ENCODE measurements around the gene REPS1. TPM values are rescaled to one million over a fixed set of nuclear protein-coding genes. Genes with fewer than 3 reads are reported as not detected.
"Not testable (repeated sequence)": the region's sequence is repeated elsewhere in the genome, so short reads cannot be mapped to it uniquely, and the experiment has no call there.

The REPS1 gene
- polyA plus RNA-seq, 1 donor = 40.6 TPM

- DNase-seq (ENCODE audit: low read depth) = no peak
Measured at GRCh38 chr6:138971601-138972000, 16.5 kb downstream of the REPS1 start.

GRCh38 chr6:138970856-138971425 is 17.1 kb downstream of the REPS1 start:
- DNase-seq (ENCODE audit: low read depth) = no peak

GRCh38 chr6:138970159-138970558 is 17.9 kb downstream of the REPS1 start:
- no peak for DNase-seq (ENCODE audit: low read depth)

DNA sequence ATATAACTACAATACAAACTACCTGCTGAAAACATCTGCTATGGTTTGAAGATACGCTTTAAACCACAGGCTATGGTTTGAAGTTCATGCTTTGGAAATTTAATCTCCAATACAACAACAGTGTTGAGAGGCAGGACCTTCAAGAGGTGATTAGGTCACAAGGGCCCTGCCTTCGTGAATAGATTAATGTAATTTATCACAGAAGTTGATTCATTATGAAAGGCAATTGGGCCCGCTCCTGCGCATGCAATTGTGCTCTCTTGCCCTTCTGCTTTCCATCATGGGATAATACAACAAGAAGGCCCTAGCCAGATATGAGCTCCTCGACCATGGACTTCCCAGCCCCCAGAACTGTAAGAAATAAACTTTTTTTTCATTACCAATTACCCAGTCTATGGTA is 21.2 kb downstream of the REPS1 start:
- DNase-seq (ENCODE audit: low read depth) = no peak

DNA sequence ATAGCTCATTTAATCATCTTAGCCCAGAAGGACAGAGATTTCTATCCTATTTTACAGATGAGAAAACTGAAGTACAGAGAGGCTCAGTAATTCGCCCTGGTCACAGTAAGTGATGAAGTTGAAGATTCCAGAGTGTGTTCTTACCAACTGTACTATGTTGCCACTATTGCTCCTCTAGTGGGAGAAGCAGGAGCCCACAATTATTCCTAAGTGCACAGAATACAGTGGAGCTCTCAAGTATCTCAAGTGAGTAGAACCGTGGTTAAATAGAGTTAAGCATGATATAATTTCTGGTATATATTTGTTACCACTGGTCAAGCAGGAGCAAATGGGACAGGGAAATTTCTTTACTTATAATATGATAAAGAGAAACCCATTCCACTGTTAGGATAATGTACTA is 22.1 kb downstream of the REPS1 start:
- no peak for DNase-seq (ENCODE audit: low read depth)

DNA sequence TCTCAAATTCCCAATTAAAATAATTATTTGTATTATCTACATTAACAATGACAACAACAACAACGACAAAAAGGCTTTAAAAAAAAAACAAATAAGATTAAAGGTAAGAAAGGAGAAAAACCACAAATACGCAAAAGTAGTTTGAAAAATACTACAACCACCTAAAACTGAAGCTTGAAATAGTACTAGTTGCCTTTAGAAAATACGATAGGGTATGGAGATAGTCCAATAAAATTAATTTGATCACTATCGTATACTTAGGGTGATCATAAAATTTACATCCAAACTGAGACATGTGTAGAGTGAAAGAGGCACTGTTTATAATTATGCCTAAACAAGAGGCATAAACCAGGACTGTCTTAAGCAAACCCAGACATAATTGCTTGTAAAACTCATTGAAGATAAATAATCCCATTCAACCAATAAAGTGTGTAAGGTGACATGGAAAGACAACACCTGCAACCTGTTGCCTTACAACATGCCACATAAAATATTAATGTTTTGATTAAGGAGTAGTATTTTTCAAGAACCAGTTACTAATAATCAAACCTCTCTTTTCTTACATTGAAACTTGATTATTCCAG is 22.7 kb downstream of the REPS1 start:
- DNase-seq (ENCODE audit: low read depth) = no peak

GRCh38 chr6:138964012-138964411 is 24.0 kb downstream of the REPS1 start:
- no peak for DNase-seq (ENCODE audit: low read depth)

- no peak for DNase-seq (ENCODE audit: low read depth)
Measured at GRCh38 chr6:138963531-138963930, 24.5 kb downstream of the REPS1 start.

DNA sequence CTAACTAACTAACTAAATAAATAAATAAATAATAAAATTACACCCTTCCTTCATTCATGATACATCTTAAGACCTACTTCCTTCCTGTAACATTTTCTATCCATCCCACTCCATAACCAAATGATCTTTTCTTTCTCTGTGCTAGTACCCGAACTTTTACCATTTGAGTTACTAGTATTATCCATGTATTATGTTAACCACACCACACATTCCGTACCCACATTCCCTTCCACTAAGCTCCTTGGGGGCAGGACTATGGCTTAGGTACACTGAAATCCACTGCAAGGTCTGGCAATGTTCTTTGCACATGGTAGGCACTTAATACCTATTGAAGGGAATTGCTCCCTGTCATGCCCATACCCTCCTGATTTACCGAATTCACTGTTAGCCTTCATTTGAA is 24.9 kb downstream of the REPS1 start:
- DNase-seq (ENCODE audit: low read depth) = no peak

DNA sequence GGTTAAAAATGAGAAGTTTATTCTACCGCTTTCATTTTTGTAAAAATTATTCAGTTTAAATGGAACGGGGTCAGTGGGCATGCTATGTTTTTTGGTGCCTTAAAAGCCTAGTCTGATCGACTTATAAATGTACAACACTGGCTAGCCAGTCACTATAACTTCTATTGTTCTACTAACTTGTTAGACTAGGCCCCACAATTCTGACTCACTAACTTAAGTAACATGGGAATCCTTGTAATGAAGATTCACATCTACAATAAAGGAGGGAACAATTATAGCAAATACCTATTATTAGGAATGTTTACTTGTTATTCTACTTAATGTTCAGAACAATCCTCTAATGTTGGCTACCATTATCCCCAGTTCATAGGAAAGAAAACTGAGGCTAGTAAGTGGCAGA is 28.5 kb downstream of the REPS1 start:
- DNase-seq (ENCODE audit: low read depth) = no peak

GRCh38 chr6:138958595-138958994 is 29.5 kb downstream of the REPS1 start:
- DNase-seq (ENCODE audit: low read depth) = no peak

- DNase-seq (ENCODE audit: low read depth) = no peak
Measured at GRCh38 chr6:138957903-138958302, 30.1 kb downstream of the REPS1 start.

DNA sequence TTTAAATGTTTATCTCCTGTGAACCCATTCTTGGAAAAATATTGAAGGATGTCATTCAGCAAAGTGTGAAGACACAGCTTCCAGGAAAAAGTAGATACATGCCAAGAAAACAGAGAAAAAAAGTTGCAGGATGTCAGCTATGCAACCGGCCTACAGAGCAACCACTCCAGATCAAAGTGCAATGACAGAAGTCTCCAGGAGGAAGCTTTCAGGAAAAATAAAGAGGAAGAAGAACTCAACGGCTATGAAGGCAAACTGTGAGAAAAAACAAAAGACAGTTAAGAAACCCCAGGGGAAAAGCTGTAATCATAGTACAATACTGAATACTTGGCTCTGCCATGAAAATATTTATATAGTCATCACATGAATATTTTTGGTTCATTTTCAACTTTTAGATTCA is 30.6 kb downstream of the REPS1 start:
- peak; percentile 25 for DNase-seq (ENCODE audit: low read depth)

GRCh38 chr6:138956244-138956924 is 31.7 kb downstream of the REPS1 start:
- DNase-seq (ENCODE audit: low read depth) = no peak

DNA sequence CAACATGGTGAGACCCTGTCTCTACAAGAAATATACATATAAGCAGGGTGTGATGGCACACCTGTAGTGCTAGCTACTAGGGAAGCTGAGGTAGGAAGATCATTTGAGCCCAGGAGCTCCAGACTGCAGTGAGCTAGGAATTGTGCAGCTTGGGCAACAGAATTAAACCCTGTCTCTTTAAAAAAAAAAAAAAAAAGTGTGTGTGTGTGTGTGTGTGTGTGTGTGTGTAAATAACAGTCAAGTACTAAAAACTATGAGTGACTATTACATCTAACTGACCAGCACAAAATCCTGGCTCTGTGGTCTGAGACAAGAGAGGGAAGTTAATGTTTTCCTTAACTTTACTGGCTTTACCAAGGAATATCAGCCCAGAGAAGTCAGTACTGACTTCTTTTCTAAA is 32.8 kb downstream of the REPS1 start:
- DNase-seq (ENCODE audit: low read depth) = no peak

DNA sequence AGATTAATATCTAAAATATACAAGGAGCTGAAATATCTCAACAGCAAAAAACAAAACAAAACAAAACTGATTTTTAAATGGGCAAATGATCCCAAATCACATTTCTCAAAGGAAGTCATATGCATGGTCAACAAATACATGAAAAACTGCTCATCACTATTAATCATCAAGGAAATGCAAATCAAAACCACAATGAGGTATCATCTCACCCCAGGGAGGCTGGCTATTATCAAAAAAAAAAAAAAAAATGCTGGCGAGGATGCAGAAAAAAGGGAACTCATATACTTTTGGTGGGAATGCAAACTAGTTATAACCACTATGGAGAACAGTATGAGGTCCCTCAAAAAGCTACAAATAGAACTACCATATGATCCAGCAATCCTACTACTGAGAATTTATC is 34.6 kb downstream of the REPS1 start:
- DNase-seq (ENCODE audit: low read depth) = no peak

GRCh38 chr6:138948546-138949179 is 39.4 kb downstream of the REPS1 start:
- no peak for DNase-seq (ENCODE audit: low read depth)

GRCh38 chr6:138948004-138948403 is 40.0 kb downstream of the REPS1 start:
- no peak for DNase-seq (ENCODE audit: low read depth)

GRCh38 chr6:138945354-138945753 is 42.7 kb downstream of the REPS1 start:
- DNase-seq (ENCODE audit: low read depth) = no peak

GRCh38 chr6:138944412-138944811 is 43.6 kb downstream of the REPS1 start:
- no peak for DNase-seq (ENCODE audit: low read depth)

GRCh38 chr6:138943089-138943625 is 44.9 kb downstream of the REPS1 start:
- no peak for DNase-seq (ENCODE audit: low read depth)

- DNase-seq (ENCODE audit: low read depth) = not testable (repeated sequence)
Measured at GRCh38 chr6:138936873-138937272, 51.2 kb downstream of the REPS1 start.

DNA sequence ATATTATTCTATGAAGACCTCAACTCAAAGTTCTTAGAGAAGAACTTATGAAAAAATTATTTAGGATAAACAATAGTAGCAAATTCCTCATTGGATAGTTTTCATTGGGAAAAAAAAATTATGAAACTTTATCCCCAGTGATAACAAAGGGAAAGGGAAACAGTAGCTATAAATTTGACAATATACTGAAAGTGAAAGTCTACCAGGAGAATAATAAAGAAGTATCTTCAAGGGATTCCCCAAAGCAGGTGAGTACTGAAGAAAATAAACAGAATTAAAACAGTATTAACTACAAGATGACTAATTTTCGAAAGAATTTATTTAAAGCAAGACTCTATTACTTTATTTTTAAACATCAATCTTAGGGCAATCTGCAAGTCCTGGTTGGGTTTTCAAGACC is 56.4 kb downstream of the REPS1 start:
- no peak for DNase-seq (ENCODE audit: low read depth)

Data from forelimb muscle (tissue), 1 donor.